Esophagus squamous epithelium (tissue), 4 donors: ENCODE data around the gene FGF3.

Experiments used
- CTCF ChIP-seq, 6 experiments: fragments of 450-650 bp in 4 of 6; fragments of 200-600 bp in 2 of 6; sonication (generic) in 2 of 6; IDR thresholded peaks; one replicate each; pipeline ENCODE4 v1.5.1; 2016 to 2019; ENCODE audit warnings: antibody characterized with exemption in 6 of 6, mild to moderate bottlenecking in 4 of 6, moderate library complexity in 4 of 6
- POLR2A ChIP-seq, 4 donors: fragments of 450-650 bp; IDR thresholded peaks; one replicate each; pipeline ENCODE4 v1.6.1; 2017; ENCODE audit warnings: antibody characterized with exemption in 4 of 4, mild to moderate bottlenecking in 4 of 4, moderate library complexity in 3 of 4

- TF ChIP-seq POLR2A (IDR thresholded peaks at IDR 0.05) = no peak
- no peak for TF ChIP-seq CTCF (IDR thresholded peaks at IDR 0.05)
Measured at GRCh38 chr11:69822676-69823494, 3.7 kb upstream of the FGF3 start.
